ENCODE results near the gene NEU1.
"Not testable (repeated sequence)": the region's sequence is repeated elsewhere in the genome, so short reads cannot be mapped to it uniquely, and the experiment has no call there.

The NEU1 gene

DNA sequence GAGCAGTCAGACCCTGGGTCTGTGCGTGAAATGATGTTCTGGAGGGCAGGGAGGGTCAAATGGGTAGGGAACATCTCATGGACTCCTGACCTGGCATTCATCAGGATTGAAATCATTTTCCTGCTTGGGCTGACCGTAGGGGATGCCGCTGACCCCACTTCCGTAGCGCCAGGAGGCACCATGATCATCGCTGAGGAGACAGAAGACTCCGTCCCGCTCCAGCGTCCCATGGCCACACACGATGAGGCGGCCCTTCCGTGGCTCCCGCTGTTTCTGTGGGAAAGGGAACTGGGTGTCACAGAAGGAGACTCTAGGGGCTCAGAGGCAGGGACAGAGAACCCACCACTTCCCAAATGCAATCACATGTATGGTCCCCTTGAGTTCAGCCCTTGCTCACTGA is 2.3 kb downstream of the NEU1 start:
- Histone ChIP-seq H2BK15ac (replicated peaks; ENCODE audit: low read depth) (no peak overlapping the region), H3K36me3 (ENCODE audit: control insufficient read depth, insufficient read depth, low read length) (peaks cover 2% of the 10 kb centered on the region), H3K23ac (ENCODE audit: low read length) (no peak overlapping the region), H3K79me1 (ENCODE audit: low read length) (no peaks in the 10 kb centered on the region), H3K56ac (ENCODE audit: low read length) (no peak overlapping the region), H3K27me3 (ENCODE audit: insufficient read depth, low read length, poor library complexity) (no peaks in the 10 kb centered on the region), H2AK5ac (ENCODE audit: low read length) (no peak overlapping the region), H2BK120ac (ENCODE audit: low read depth, low read length) (no peak overlapping the region), H3K4me2 (ENCODE audit: low read length) (no peak overlapping the region), H2BK5ac (ENCODE audit: low read length) (no peak overlapping the region), H3K27ac (ENCODE audit: low read depth, low read length) (no peak overlapping the region), H3K4me3 (ENCODE audit: low read length) (no peak overlapping the region), H3K18ac (ENCODE audit: low read length) (no peak overlapping the region), H3K4me1 (ENCODE audit: control insufficient read depth, low read depth, low read length) (no peaks in the 10 kb centered on the region), H3K9ac (ENCODE audit: low read length) (no peak overlapping the region), H3K4ac (ENCODE audit: low read depth, low read length) (no peak overlapping the region), H4K5ac (ENCODE audit: low read length) (no peak overlapping the region), H3K79me2 (ENCODE audit: control insufficient read depth, insufficient read depth, low read length) (no peaks in the 10 kb centered on the region), H4K8ac (ENCODE audit: low read depth, low read length) (no peak overlapping the region)
- no CpG with 5 or more reads among the region's 13 CpGs for WGBS (ENCODE audit: extremely low coverage, insufficient coverage, low lambda C conversion rate)
- DNase-seq = no peak

DNA sequence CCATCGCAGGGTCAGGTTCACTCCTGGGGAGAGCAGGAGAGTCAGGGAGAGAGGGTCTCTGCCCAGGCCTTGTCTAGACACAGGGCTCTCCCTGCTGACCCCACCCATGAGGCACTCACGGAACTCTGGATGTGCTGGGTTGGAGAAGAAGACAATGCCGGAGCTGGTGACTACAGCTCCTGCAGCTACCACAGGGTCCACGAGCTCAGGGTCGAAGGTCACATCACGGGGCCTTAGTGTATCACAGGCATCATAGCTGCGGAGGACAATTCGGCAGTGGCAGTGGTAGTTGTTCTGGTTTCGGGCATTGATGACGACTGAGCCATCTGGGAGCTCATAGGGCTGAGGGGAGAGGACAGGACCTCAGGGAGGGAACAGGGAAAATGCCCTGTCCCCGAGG is 2.7 kb downstream of the NEU1 start:
- no peak overlapping the region for H2BK15ac ChIP-seq (replicated peaks; ENCODE audit: low read depth)
- no peak for DNase-seq

DNA sequence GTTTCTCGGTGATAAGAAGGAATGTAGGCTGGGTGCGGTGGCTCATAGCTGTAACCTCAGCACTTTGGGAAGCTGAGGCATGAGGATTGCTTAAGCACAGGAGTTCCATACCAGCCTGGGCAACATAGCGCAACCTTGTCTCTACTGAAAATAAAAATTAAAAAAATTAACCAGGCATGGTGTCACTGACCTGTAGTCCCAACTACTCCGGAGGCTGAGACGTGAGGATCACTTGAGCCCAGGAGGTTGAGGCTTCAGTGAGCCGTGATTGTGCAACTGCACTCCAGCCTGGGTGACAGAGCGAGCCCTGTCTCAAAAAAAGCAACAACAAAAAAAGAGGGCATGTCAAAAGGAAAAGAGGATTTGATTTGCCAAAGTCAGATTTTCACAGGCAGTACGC is 3.9 kb downstream of the NEU1 start:
- H3K18ac ChIP-seq (ENCODE audit: low read length) = no peak overlapping the region
- H2BK5ac ChIP-seq (ENCODE audit: low read length) = no peak overlapping the region
- H3K23ac ChIP-seq (ENCODE audit: low read length) = no peak overlapping the region
- no peak overlapping the region for H3K27ac ChIP-seq (ENCODE audit: low read depth, low read length)
- H4K5ac ChIP-seq (ENCODE audit: low read length) = no peak overlapping the region
- no peaks in the 10 kb centered on the region for H3K4me1 ChIP-seq (ENCODE audit: control insufficient read depth, low read depth, low read length)
- no peak overlapping the region for H4K8ac ChIP-seq (ENCODE audit: low read depth, low read length)
- no peaks in the 10 kb centered on the region for H3K27me3 ChIP-seq (ENCODE audit: insufficient read depth, low read length, poor library complexity)
- H2BK15ac ChIP-seq (replicated peaks; ENCODE audit: low read depth) = no peak overlapping the region
- no peak overlapping the region for H3K4me2 ChIP-seq (ENCODE audit: low read length)
- H3K9ac ChIP-seq (ENCODE audit: low read length) = no peak overlapping the region
- no peaks in the 10 kb centered on the region for H3K79me2 ChIP-seq (ENCODE audit: control insufficient read depth, insufficient read depth, low read length)
- no peak overlapping the region for H3K4me3 ChIP-seq (ENCODE audit: low read length)
- no peaks in the 10 kb centered on the region for H3K79me1 ChIP-seq (ENCODE audit: low read length)
- H3K56ac ChIP-seq (ENCODE audit: low read length) = no peak overlapping the region
- WGBS (ENCODE audit: extremely low coverage, insufficient coverage, low lambda C conversion rate) = no CpG with 5 or more reads among the region's 8 CpGs
- peaks cover 2% of the 10 kb centered on the region for H3K36me3 ChIP-seq (ENCODE audit: control insufficient read depth, insufficient read depth, low read length)
- H2AK5ac ChIP-seq (ENCODE audit: low read length) = no peak overlapping the region
- H3K4ac ChIP-seq (ENCODE audit: low read depth, low read length) = no peak overlapping the region
- no peak overlapping the region for H2BK120ac ChIP-seq (ENCODE audit: low read depth, low read length)
- DNase-seq = no peak

More for the DNA sequence above, 2.7 kb downstream of the NEU1 start:
- no peak overlapping the region for H3K4me3 ChIP-seq (ENCODE audit: low read length)
- H2BK5ac ChIP-seq (ENCODE audit: low read length) = no peak overlapping the region
- H4K8ac ChIP-seq (ENCODE audit: low read depth, low read length) = no peak overlapping the region
- H3K4me2 ChIP-seq (ENCODE audit: low read length) = no peak overlapping the region
- H2BK120ac ChIP-seq (ENCODE audit: low read depth, low read length) = no peak overlapping the region
- no peaks in the 10 kb centered on the region for H3K79me1 ChIP-seq (ENCODE audit: low read length)
- H3K36me3 ChIP-seq (ENCODE audit: control insufficient read depth, insufficient read depth, low read length) = peaks cover 2% of the 10 kb centered on the region
- H3K27me3 ChIP-seq (ENCODE audit: insufficient read depth, low read length, poor library complexity) = no peaks in the 10 kb centered on the region
- H3K27ac ChIP-seq (ENCODE audit: low read depth, low read length) = no peak overlapping the region
- H3K18ac ChIP-seq (ENCODE audit: low read length) = no peak overlapping the region
- no peak overlapping the region for H3K9ac ChIP-seq (ENCODE audit: low read length)
- no peaks in the 10 kb centered on the region for H3K79me2 ChIP-seq (ENCODE audit: control insufficient read depth, insufficient read depth, low read length)
- no peak overlapping the region for H3K23ac ChIP-seq (ENCODE audit: low read length)
- H3K4me1 ChIP-seq (ENCODE audit: control insufficient read depth, low read depth, low read length) = no peaks in the 10 kb centered on the region
- H3K4ac ChIP-seq (ENCODE audit: low read depth, low read length) = no peak overlapping the region
- no CpG with 5 or more reads among the region's 11 CpGs for WGBS (ENCODE audit: extremely low coverage, insufficient coverage, low lambda C conversion rate)
- H4K5ac ChIP-seq (ENCODE audit: low read length) = no peak overlapping the region
- H2AK5ac ChIP-seq (ENCODE audit: low read length) = no peak overlapping the region
- no peak overlapping the region for H3K56ac ChIP-seq (ENCODE audit: low read length)

DNA sequence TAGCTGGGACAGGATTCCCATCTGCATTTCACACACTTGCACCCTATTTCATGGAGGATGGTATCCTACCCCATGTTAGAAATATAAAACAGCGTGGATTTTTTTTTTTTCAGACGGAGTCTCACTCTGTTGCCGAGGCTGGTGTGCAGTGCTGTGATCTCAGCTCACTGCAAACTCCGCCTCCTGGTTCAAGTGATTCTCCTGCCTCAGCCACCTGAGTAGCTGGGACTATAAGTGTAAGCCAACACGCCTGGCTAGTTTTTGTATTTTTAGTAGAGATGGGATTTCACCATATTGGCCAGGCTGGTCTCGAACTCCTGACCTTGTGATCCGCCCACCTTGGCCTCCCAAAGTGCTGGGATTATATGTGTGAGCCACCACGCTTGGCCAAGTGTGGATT is 4.8 kb downstream of the NEU1 start:
- not testable (repeated sequence) for H3K4me1 ChIP-seq (ENCODE audit: control insufficient read depth, low read depth, low read length); H4K5ac ChIP-seq (ENCODE audit: low read length); H2BK15ac ChIP-seq (replicated peaks; ENCODE audit: low read depth); H3K79me1 ChIP-seq (ENCODE audit: low read length); H3K27ac ChIP-seq (ENCODE audit: low read depth, low read length); H2BK5ac ChIP-seq (ENCODE audit: low read length); H3K56ac ChIP-seq (ENCODE audit: low read length); H3K4ac ChIP-seq (ENCODE audit: low read depth, low read length); H3K79me2 ChIP-seq (ENCODE audit: control insufficient read depth, insufficient read depth, low read length); H3K18ac ChIP-seq (ENCODE audit: low read length); DNase-seq; H2AK5ac ChIP-seq (ENCODE audit: low read length); H3K23ac ChIP-seq (ENCODE audit: low read length); H2BK120ac ChIP-seq (ENCODE audit: low read depth, low read length); H3K36me3 ChIP-seq (ENCODE audit: control insufficient read depth, insufficient read depth, low read length); H3K9ac ChIP-seq (ENCODE audit: low read length); H3K27me3 ChIP-seq (ENCODE audit: insufficient read depth, low read length, poor library complexity); H3K4me3 ChIP-seq (ENCODE audit: low read length); H4K8ac ChIP-seq (ENCODE audit: low read depth, low read length); H3K4me2 ChIP-seq (ENCODE audit: low read length)
- WGBS (ENCODE audit: extremely low coverage, insufficient coverage, low lambda C conversion rate) = no CpG with 5 or more reads among the region's 8 CpGs

DNA sequence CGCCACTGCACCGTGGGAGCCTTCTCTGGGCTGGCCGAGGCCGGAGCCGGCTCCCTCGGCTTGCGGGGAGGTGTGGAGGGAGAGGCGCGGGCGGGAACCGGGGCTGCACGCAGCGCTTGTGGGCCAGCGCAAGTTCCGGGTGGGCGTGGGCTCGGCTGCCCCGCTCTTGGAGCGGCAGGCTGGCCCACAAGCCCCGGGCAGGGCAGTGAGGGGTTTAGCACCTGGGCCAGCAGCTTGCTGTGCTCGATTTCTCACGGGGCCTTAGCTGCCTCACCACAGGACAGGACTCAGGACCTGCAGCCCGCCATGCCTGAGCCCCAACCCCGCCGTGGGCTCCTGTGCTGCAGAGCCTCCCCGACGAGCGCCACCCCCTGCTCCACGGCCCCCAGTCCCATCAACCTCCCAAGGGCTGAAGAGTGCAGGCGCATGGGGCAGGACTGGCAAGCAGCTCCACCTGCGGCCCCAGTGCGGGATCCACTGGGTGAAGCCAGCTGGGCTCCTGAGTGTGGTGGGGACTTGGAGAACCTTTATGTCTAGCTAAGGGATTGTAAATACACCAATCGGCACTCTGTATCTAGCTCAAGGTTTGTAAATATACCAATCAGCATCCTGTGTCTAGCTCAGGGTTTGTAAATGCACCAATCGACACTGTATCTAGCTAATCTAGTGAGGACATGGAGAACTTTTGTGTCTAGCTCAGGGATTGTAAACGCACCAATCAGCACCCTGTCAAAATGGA is 10.5 kb downstream of the NEU1 start:
- H3K23ac ChIP-seq (ENCODE audit: low read length); H3K18ac ChIP-seq (ENCODE audit: low read length); H3K56ac ChIP-seq (ENCODE audit: low read length); H3K4me2 ChIP-seq (ENCODE audit: low read length); H3K4me1 ChIP-seq (ENCODE audit: control insufficient read depth, low read depth, low read length); H3K9ac ChIP-seq (ENCODE audit: low read length); H3K4ac ChIP-seq (ENCODE audit: low read depth, low read length); H2BK5ac ChIP-seq (ENCODE audit: low read length); H3K4me3 ChIP-seq (ENCODE audit: low read length); DNase-seq; H2AK5ac ChIP-seq (ENCODE audit: low read length); H4K8ac ChIP-seq (ENCODE audit: low read depth, low read length); H3K27me3 ChIP-seq (ENCODE audit: insufficient read depth, low read length, poor library complexity); H3K79me1 ChIP-seq (ENCODE audit: low read length); H4K5ac ChIP-seq (ENCODE audit: low read length); H2BK15ac ChIP-seq (replicated peaks; ENCODE audit: low read depth); H3K79me2 ChIP-seq (ENCODE audit: control insufficient read depth, insufficient read depth, low read length); H2BK120ac ChIP-seq (ENCODE audit: low read depth, low read length); H3K36me3 ChIP-seq (ENCODE audit: control insufficient read depth, insufficient read depth, low read length); H3K27ac ChIP-seq (ENCODE audit: low read depth, low read length): not testable (repeated sequence)
- no CpG with 5 or more reads among the region's 35 CpGs for WGBS (ENCODE audit: extremely low coverage, insufficient coverage, low lambda C conversion rate)

DNA sequence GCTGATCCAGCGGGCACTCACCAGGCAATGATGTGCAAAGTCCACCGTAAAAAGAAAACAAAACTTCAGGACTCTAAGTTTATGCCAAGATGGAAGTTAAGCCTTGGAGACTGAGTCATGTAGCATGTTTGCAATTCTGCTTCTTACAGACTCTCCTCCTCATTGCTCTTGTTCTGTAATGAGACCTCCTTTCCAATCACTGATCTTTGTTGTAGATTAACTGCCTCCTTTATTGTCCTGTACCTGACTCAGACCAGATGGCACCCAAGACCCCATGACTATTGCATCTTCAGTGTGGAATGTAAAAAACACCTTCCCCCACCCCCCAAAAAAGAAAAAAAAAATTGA is 11.2 kb downstream of the NEU1 start:
- Histone ChIP-seq H2BK15ac (replicated peaks; ENCODE audit: low read depth) (no peak overlapping the region), H3K9ac (ENCODE audit: low read length) (no peak overlapping the region), H3K4ac (ENCODE audit: low read depth, low read length) (no peak overlapping the region), H3K23ac (ENCODE audit: low read length) (no peak overlapping the region), H4K8ac (ENCODE audit: low read depth, low read length) (no peak overlapping the region), H4K5ac (ENCODE audit: low read length) (no peak overlapping the region), H3K4me3 (ENCODE audit: low read length) (no peak overlapping the region), H2BK120ac (ENCODE audit: low read depth, low read length) (no peak overlapping the region), H3K56ac (ENCODE audit: low read length) (no peak overlapping the region), H3K79me1 (ENCODE audit: low read length) (no peaks in the 10 kb centered on the region), H2AK5ac (ENCODE audit: low read length) (no peak overlapping the region), H3K27me3 (ENCODE audit: insufficient read depth, low read length, poor library complexity) (no peaks in the 10 kb centered on the region), H3K4me1 (ENCODE audit: control insufficient read depth, low read depth, low read length) (no peaks in the 10 kb centered on the region), H3K79me2 (ENCODE audit: control insufficient read depth, insufficient read depth, low read length) (no peaks in the 10 kb centered on the region), H3K27ac (ENCODE audit: low read depth, low read length) (no peak overlapping the region), H3K18ac (ENCODE audit: low read length) (no peak overlapping the region), H3K36me3 (ENCODE audit: control insufficient read depth, insufficient read depth, low read length) (no peaks in the 10 kb centered on the region), H3K4me2 (ENCODE audit: low read length) (no peak overlapping the region), H2BK5ac (ENCODE audit: low read length) (no peak overlapping the region)
- WGBS (ENCODE audit: extremely low coverage, insufficient coverage, low lambda C conversion rate) = no CpG with 5 or more reads among the region's 2 CpGs
- no peak for DNase-seq

Data from mesendoderm (in vitro differentiated cells).